Endothelial cell of umbilical vein (primary cell): ENCODE data around the gene CMIP. TPM values are rescaled to one million over a fixed set of nuclear protein-coding genes. Genes with fewer than 3 reads are reported as not detected.

Source experiments
- BruUV-seq: library from RNA; stranded (reverse); fragments of 400-500 nt; replicated peaks from 2 replicates; lab custom pipeline; 2021; lab: Mats Ljungman, UMichigan
- CTCF ChIA-PET: fragments of 300-600, 350-600 bp; sonication (Branson Sonifier 250); formaldehyde crosslinking; loops from one replicate; lab custom pipeline; 2021; ENCODE audit warnings: antibody characterized with exemption, inconsistent platforms; lab: Charles Lee
- POLR2A ChIA-PET: fragments of 300-600, 350-600 bp; sonication (Branson Sonifier 250); formaldehyde crosslinking; loops from one replicate; lab custom pipeline; 2021; ENCODE audit warnings: antibody characterized with exemption, inconsistent platforms; lab: Charles Lee
- DNase-seq: peaks from one replicate; pipeline ENCODE4 v3.0.0-alpha.2; 2011; ENCODE audit warnings: low read depth, low spot score
- FAIRE-seq: peaks from 2 replicates; lab custom pipeline; 2011; peaks lifted over from hg19 to GRCh38; lab: Jason Lieb, UNC
- H2AFZ ChIP-seq: 2 replicates; pipeline ENCODE4 v1.6.0; 2012; ENCODE audit warnings: low read depth, low read length, control low read depth, inconsistent platforms
- H3K27ac ChIP-seq: 2 replicates; pipeline ENCODE4 v1.5.1; 2011; ENCODE audit warnings: low read depth, mild to moderate bottlenecking, control low read depth, low read length, moderate library complexity; ENCODE audit not compliant: insufficient read depth
- H3K27me3 ChIP-seq, 2 experiments: 2 replicates each; pipeline versions ENCODE4 v1.6.0 to v1.6.1; 2011; ENCODE audit warnings: low read length in 2 of 2, mixed read lengths in 1 of 2; ENCODE audit not compliant: control insufficient read depth in 2 of 2, insufficient read depth in 2 of 2
- H3K36me3 ChIP-seq, 2 experiments: 2 replicates in 1 of 2; 3 replicates in 1 of 2; pipeline ENCODE4 v1.5.1; 2011; ENCODE audit warnings: low read length in 2 of 2, mild to moderate bottlenecking in 1 of 2, moderate library complexity in 1 of 2; ENCODE audit not compliant: control insufficient read depth in 2 of 2, insufficient read depth in 2 of 2; ENCODE audit errors: extremely low read depth in 1 of 2
- H3K4me1 ChIP-seq: 3 replicates; pipeline ENCODE4 v1.5.1; 2011; ENCODE audit warnings: mild to moderate bottlenecking, low read length; ENCODE audit not compliant: control insufficient read depth, insufficient read depth; ENCODE audit errors: extremely low read depth
- H3K4me2 ChIP-seq: 2 replicates; pipeline ENCODE4 v1.6.1; 2011; ENCODE audit warnings: low read length, control low read depth, mixed read lengths; ENCODE audit not compliant: insufficient read depth
- H3K4me3 ChIP-seq, 3 experiments: fragments of 200-600 bp in 1 of 3; sonication (generic), shearing (Covaris generic) in 1 of 3; replicated peaks in 1 of 3; 2 replicates each; pipeline ENCODE4 v1.5.1; 2011 to 2016; ENCODE audit warnings: control low read depth in 3 of 3, low read length in 3 of 3, mild to moderate bottlenecking in 2 of 3, inconsistent platforms in 1 of 3, low read depth in 1 of 3, moderate library complexity in 1 of 3; ENCODE audit not compliant: insufficient read depth in 1 of 3
- H3K79me2 ChIP-seq: 2 replicates; pipeline ENCODE4 v1.6.0; 2012; ENCODE audit warnings: low read length, inconsistent platforms; ENCODE audit not compliant: control insufficient read depth, insufficient read depth
- H3K9ac ChIP-seq: replicated peaks from 2 replicates; pipeline ENCODE3; 2011; ENCODE audit warnings: low read length, control low read depth; ENCODE audit not compliant: insufficient read depth; ENCODE audit errors: extremely low read depth
- H3K9me1 ChIP-seq: replicated peaks from 3 replicates; pipeline ENCODE4 v1.6.0; 2011; ENCODE audit warnings: mild to moderate bottlenecking, low read length; ENCODE audit not compliant: control insufficient read depth, insufficient read depth; ENCODE audit errors: extremely low read depth
- H3K9me3 ChIP-seq: replicated peaks from 2 replicates; pipeline ENCODE4 v1.5.1; 2012; ENCODE audit warnings: low read length, inconsistent platforms; ENCODE audit not compliant: control insufficient read depth, insufficient read depth
- H4K20me1 ChIP-seq: replicated peaks from 2 replicates; pipeline ENCODE3; 2011; ENCODE audit warnings: mild to moderate bottlenecking, low read length; ENCODE audit not compliant: control insufficient read depth, insufficient read depth; ENCODE audit errors: extremely low read depth
- EZH2 ChIP-seq: IDR thresholded peaks from 2 replicates; pipeline ENCODE4 v1.6.1; 2012; ENCODE audit warnings: borderline replicate concordance, low read depth, mild to moderate bottlenecking, moderate library complexity, low read length, inconsistent platforms; ENCODE audit not compliant: severe bottlenecking
- FOS ChIP-seq: IDR thresholded peaks from 2 replicates; pipeline ENCODE4 v1.6.1; 2011; ENCODE audit warnings: mild to moderate bottlenecking, low read length, moderate library complexity, borderline replicate concordance; ENCODE audit not compliant: insufficient read depth
- GATA2 ChIP-seq: IDR thresholded peaks from 2 replicates; pipeline ENCODE4 v1.7.0; 2011; ENCODE audit warnings: low read depth, mild to moderate bottlenecking, moderate library complexity, mixed read lengths, low read length; ENCODE audit not compliant: insufficient read length, insufficient read depth
- JUN ChIP-seq: IDR thresholded peaks from 2 replicates; pipeline ENCODE4 v1.6.1; 2011; ENCODE audit warnings: borderline replicate concordance, low read depth; ENCODE audit not compliant: insufficient read length, insufficient read depth
- MYC ChIP-seq: IDR thresholded peaks from one replicate; pipeline ENCODE4 v1.6.1; 2011; ENCODE audit warnings: mild to moderate bottlenecking, low read depth, low read length
- POLR2A ChIP-seq: IDR thresholded peaks from 2 replicates; pipeline ENCODE4 v1.6.1; 2012; ENCODE audit warnings: low read depth, mild to moderate bottlenecking, control low read depth, low read length
- POLR2AphosphoS5 ChIP-seq: IDR thresholded peaks from 2 replicates; pipeline ENCODE4 v1.6.1; 2012; ENCODE audit warnings: low read depth, mild to moderate bottlenecking, control low read depth, low read length, moderate library complexity; ENCODE audit not compliant: insufficient read depth
- dilution Hi-C: fragments of 300-500 bp; cut with MboI; formaldehyde crosslinking; loops from one replicate; pipeline ENCODE4 v1.15.0; 2019; ENCODE audit warnings: low sequenced_read_pairs; ENCODE audit not compliant: extremely low pct_ligation_motif_present
- intact Hi-C: fragments of 100-400 bp; cut with micrococcal nuclease; formaldehyde crosslinking; loops from one replicate; pipeline ENCODE4 v1.10.0; 2022
- polyA plus RNA-seq, 4 experiments: library from polyadenylated mRNA; depleted of rRNA in 3 of 4; stranded (reverse) in 3 of 4; unstranded in 1 of 4; fragments of >200 nt; gene quantifications; 2 replicates each; pipeline versions ENCODE4 v1.2.1 to v1.2.3, GENCODE V29; 2011 to 2012; ENCODE audit warnings: missing spikeins in 1 of 4
- total RNA-seq: library from RNA; stranded (reverse); gene quantifications from 2 replicates; pipeline ENCODE4 v1.2.3, GENCODE V29; 2021
- TF ChIP-seq, protein P1 (sequence below), 2 donors: IDR thresholded peaks; 1 replicate in 1 of 2; 2 replicates in 1 of 2; pipeline ENCODE4 v1.5.1; 2011; ENCODE audit warnings: low read length in 2 of 2, mild to moderate bottlenecking in 2 of 2, moderate library complexity in 2 of 2, control low read depth in 1 of 2, inconsistent platforms in 1 of 2, low read depth in 1 of 2; ENCODE audit not compliant: insufficient read depth in 1 of 2; ENCODE audit errors: extremely low read depth in 1 of 2
- TF ChIP-seq, protein P2 (sequence below): IDR thresholded peaks from 2 replicates; pipeline ENCODE4 v1.6.1; 2011; ENCODE audit not compliant: insufficient read depth, insufficient read length

Gene CMIP
- total and polyA plus RNA-seq, 2 donors (not counting 3 experiments of a cell fraction or from before 2014, with no cell fraction given), result 29.0 to 101 TPM

DNA sequence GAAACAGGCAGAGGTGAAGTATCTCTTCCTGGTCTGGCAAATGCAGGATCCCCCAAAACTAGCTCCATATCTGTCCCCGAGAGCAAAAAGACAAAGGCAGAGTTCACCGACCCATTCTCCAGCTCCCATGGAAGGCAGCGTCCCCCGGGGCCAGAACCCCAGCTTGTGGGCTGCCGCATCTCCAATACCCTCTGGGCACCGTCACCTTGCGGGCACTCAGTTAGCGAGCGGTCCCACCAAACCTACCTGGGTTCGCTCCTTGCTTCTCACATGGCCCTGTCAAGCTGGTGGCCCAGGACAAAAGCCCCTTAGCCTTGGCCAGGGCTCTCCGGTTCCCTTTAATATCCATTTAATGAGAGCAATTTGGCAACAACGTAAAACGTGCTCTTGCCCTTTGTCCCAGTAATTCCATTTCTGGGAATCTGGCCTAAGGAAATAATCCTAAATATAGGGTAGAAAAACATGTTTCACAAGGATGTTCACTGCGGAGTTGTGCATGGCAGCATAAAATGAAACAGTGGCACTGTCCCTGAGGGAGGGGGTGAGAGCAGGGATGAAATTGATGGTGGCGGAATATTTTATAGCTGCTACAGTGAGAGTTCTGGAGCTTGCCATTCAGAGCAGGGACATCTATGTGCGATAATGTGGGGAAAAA, 157.1 kb downstream of the CMIP start:
- H3K9ac ChIP-seq, result no peak overlapping the region
- intact Hi-C loops, result no loop called here

More for the DNA sequence above, 157.1 kb downstream of the CMIP start:
- peak; percentile 52 for DNase-seq
- Histone ChIP-seq H3K9me3 (no peaks in the 10 kb centered on the region), H3K27ac (no peak overlapping the region), H4K20me1 (no peaks in the 10 kb centered on the region), H3K4me2 (no peak overlapping the region), H3K4me3 (no peak overlapping the region), H2AFZ (no peak overlapping the region), H3K79me2 (peaks cover 26% of the 10 kb centered on the region), H3K9me1 (no peaks in the 10 kb centered on the region), H3K27me3 (no peaks in the 10 kb centered on the region), H3K4me1 (peaks cover 11% of the 10 kb centered on the region), H3K36me3 (no peaks in the 10 kb centered on the region)
- POLR2A ChIA-PET, result no interaction called here
- FAIRE-seq, result no peak
- dilution Hi-C loops, result no loop called here
- BruUV-seq, result no TSS peak
- TF ChIP-seq POLR2A, result no peak
- no peak for TF ChIP-seq JUN
- TF ChIP-seq, protein P1, sequence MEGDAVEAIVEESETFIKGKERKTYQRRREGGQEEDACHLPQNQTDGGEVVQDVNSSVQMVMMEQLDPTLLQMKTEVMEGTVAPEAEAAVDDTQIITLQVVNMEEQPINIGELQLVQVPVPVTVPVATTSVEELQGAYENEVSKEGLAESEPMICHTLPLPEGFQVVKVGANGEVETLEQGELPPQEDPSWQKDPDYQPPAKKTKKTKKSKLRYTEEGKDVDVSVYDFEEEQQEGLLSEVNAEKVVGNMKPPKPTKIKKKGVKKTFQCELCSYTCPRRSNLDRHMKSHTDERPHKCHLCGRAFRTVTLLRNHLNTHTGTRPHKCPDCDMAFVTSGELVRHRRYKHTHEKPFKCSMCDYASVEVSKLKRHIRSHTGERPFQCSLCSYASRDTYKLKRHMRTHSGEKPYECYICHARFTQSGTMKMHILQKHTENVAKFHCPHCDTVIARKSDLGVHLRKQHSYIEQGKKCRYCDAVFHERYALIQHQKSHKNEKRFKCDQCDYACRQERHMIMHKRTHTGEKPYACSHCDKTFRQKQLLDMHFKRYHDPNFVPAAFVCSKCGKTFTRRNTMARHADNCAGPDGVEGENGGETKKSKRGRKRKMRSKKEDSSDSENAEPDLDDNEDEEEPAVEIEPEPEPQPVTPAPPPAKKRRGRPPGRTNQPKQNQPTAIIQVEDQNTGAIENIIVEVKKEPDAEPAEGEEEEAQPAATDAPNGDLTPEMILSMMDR (IDR thresholded peaks at IDR 0.05; ENCODE audit: extremely low read depth in 1 of 2, insufficient read depth in 1 of 2, low read depth in 1 of 2, low read length in 2 of 2), result no peak
- TF ChIP-seq MYC, result no peak
- TF ChIP-seq, protein P2, sequence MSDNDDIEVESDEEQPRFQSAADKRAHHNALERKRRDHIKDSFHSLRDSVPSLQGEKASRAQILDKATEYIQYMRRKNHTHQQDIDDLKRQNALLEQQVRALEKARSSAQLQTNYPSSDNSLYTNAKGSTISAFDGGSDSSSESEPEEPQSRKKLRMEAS, result no peak
- TF ChIP-seq POLR2AphosphoS5, result no peak
- TF ChIP-seq GATA2, result no peak
- no peak for TF ChIP-seq EZH2
- no peak for TF ChIP-seq FOS
- CTCF ChIA-PET, result interaction anchor here (0.8 to 1.6 kb wide), 8 partner anchors 8 to 58 kb away, joined by 3 to 4 read pairs (median 3); no protein-coding TSS in a partner anchor
